ENCODE results near the gene IL13RA2.

IL13RA2 gene, protein sequence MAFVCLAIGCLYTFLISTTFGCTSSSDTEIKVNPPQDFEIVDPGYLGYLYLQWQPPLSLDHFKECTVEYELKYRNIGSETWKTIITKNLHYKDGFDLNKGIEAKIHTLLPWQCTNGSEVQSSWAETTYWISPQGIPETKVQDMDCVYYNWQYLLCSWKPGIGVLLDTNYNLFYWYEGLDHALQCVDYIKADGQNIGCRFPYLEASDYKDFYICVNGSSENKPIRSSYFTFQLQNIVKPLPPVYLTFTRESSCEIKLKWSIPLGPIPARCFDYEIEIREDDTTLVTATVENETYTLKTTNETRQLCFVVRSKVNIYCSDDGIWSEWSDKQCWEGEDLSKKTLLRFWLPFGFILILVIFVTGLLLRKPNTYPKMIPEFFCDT

DNA sequence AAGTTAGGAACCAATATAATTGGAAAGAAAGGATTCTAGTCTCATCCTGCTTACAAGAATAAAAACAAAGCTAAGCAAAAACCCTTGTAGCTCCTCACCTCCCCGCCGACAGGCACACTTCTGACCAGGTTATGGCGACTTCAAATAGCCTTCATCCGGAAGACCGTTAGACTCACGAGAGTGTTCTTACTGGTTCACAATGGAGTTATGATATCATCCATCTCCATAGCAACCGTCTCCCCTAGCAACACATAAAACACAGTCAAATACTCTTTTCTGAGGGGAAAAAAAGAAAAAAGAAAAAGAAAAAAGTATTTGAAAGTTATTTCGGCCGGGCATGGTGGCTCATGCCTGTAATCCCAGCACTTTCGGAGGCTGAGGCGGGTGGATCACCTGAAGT lies at the start of gene IL13RA2:
Gene IL13RA2 (minus strand): TSS at position 162 of the 400 bp plus-strand sequence. CDS start 347 bp downstream, outside the sequence.
- DNase-seq, result no peak

DNA sequence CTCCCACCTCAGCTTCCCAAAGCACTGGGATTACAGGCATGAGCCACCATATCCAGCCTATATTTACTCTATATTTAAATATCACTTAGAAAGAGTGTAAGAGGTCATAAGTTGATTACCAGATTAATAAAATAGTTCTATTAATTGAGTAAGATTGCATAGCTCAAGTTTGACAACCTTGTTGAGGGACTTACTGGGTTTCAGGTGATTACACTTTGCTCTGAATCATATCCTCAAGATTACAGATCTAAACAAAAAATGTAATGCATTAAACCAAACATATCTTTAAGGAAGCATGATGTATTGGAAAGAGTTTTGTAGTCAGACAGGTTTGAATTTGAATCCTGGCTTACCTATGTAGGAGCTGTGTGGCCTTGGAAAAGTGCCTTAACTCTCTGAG lies 47.9 kb upstream of the IL13RA2 start:
- DNase-seq, result no peak

DNA sequence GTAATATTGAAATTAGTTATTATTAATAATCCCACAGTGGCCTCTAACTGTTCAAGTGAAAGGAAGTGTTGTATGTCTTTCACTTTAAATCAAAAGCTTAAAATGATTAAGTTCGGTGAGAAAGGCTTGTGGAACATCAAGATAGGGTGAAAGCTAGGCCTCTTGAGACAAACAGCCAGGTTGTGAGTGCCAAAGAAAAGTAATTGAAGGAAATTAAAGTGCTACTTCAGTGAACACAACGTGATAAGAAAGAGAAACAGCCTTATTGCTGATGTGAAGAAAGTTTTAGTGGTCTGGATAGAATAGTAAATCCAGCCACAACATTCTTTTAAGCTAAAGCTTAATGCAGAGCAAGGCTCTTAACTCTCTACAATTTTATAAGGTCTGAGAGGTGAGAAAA lies 42.6 kb upstream of the IL13RA2 start:
- no peak for DNase-seq

DNA sequence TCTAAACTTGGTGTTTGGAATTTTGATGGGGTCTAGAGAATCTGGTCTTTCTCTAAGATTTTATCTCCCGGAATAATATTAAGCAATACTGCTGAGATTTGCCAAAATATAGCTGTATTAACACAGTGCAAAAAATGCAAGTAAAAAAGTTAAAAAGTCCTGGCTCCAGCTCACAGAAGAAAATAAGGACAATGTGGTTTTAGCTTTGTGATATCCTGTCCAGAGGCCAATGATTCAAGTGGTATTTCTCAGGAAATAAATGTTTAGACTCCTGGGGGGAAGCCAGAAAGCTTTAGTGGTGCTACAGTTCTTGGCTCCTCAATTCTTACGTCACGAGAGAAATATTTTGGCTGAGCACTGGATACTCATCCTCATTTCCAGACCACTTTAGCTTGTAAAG lies 40.9 kb upstream of the IL13RA2 start:
- DNase-seq, result peak; percentile 46

DNA sequence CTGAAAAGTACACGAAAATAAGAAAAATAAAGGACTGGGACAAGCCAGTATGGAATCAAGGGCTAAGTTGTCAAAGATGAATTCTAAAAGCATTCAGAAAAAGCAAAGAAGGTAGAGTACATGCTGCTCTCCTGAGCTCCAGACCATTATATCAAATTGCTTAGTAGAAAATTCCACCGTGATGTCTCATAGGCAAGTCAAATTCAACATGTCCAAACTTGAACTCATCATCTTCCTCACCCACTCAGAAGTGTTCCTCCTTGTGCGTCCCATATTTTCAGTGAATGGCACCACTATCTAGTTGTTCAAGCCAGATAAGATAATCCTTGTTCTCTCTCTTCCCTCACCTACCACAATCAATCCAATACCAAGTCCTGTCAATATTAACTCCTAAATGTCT lies 37.5 kb upstream of the IL13RA2 start:
- no peak for DNase-seq

DNA sequence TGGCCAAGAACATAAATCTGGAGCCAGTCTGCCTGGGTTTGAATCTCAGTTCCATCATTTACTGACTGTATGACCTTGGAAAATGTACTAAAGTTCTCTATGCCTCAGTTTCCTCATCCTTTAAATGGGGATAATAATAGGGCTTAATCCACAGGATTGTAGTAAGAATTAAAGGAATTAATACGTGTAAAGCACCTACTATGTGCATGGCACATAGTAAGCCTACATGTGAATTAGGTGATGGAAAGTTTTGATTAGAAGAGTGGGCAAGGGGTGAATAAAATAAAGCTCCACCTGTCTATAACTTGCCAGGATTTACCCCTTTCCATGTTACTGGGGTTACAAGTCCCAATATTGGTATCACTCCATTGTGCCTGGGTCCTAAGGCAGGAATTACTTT lies 35.8 kb upstream of the IL13RA2 start:
- no peak for DNase-seq

DNA sequence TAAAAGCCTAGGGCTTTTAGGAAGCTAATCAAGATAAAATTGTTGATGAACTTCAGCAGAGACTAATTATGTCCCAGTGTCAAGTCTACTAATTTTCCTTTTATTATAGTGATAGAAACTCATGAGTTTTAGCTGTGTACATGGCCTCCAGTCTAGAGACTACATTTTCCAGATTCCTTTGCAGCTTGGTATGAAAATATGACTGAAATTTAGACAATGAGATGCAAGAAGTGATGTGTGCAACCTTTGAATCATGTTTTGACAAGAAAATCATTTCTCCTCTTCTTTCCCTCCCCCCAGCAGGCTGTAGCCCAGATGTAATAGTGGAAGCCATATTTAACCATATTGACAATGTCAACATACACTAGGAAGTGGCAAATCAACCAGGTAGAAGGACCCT lies 30.3 kb upstream of the IL13RA2 start:
- DNase-seq, result no peak

DNA sequence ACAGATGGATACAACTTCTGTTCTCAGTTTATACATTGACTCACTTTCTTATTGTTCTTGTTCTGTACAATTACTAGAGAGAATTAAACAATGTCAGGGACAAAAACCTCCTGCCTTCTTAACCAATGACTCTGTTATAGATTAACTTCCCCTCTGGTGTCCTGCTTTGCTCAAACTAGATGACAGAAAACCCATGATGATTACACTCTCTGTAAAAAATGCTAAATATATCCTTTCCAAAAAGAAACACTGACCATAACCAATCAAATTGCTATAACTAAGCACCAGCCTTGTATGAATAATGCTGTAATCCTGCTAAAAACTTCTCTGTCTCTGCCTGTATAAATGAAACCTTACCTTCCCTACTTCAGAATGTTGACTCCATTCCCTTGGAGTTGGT lies 29.8 kb upstream of the IL13RA2 start:
- DNase-seq, result no peak

DNA sequence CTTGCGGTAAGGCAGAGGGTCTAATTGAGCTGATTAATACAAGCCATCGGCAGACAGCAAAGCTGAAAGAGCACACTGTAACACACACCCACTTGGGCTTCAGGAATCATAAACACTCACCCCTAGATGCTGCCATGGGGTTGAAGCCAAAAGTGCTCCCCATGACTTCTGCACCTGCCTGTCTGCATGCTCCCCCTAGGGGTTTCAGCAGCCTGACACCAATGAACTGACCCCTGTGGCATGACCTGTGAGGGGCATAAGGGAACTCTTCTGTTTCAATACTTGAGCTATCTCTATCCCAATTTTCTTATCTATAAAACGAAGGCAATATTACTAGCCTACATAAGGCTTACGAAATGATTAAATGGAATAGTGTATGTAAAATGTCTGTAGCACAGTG lies 23.0 kb upstream of the IL13RA2 start:
- DNase-seq, result no peak

DNA sequence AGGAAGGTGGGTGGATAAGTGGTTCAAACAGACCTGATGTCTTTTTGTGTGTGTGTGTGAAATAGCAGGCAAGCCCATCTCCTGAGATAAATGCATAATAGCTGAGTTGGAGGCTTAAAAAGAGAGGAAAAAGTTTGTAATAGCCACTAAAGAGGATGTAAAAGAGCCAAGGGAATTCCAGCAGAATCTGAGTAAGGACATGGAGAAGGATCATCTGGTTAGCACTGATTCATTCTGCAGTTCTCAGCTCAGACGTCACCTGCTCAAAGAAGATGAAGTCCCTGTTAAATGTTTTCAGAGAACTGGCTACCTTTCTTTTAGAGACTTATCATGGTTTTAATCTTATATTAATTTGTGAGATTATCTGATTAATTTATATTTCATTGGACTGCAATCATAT lies 21.0 kb upstream of the IL13RA2 start:
- no peak for DNase-seq

DNA sequence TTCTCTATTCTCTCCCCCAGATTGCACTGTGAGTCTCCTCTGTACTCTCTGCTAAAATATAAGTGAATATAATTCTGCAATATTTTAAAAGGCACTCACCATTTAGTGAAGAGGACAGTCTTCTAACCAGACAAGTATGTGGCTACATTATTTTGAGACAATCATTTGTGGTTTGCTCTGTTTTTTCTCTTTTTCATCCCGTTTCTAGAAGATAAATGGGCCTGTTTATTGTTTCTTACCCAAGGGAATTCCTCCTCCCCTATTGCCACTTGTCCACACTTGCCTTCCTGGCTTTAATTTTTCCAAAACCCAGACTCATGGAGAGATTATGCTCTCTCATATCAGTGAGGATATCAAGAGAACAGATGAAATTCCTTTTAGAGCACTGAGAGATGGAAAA lies 18.6 kb upstream of the IL13RA2 start:
- DNase-seq, result no peak

DNA sequence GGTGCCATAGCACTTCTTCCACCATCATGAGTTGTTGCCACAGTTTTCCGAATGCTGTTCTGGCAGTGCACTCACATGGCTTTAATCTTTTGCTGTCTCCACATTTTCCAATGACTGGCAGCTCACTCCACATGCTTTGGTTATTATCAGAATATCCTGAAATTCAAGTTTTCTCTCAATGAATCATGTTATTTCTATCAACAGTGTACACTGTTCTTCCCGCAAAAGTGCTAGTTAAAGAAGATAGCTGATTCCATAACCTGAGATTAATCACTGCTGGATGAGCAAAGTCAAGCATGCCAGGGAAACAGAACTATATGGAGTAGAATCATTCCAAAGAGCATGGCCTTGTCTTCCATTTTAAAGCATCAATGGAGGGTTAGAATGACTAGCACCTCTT lies 14.6 kb upstream of the IL13RA2 start:
- DNase-seq, result no peak

DNA sequence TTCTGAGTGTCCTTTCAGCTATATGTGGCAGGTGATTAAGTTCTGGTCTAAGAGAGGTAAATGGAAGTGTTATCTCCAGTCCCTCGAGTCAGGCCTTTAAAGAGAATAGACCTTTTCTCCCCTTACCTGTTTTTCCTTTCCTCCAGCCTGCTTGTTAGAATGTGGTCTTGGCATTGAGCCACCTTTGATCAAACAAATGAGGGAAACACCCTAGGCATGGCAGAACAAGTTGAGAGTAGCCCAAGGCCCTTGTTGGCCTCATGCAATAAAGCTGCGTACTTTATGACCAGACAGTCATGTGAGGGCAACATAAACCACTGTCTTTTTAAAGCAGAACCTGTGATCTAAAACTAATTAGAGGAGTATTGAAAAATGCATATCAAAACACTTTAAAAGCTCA lies 13.2 kb upstream of the IL13RA2 start:
- no peak for DNase-seq

DNA sequence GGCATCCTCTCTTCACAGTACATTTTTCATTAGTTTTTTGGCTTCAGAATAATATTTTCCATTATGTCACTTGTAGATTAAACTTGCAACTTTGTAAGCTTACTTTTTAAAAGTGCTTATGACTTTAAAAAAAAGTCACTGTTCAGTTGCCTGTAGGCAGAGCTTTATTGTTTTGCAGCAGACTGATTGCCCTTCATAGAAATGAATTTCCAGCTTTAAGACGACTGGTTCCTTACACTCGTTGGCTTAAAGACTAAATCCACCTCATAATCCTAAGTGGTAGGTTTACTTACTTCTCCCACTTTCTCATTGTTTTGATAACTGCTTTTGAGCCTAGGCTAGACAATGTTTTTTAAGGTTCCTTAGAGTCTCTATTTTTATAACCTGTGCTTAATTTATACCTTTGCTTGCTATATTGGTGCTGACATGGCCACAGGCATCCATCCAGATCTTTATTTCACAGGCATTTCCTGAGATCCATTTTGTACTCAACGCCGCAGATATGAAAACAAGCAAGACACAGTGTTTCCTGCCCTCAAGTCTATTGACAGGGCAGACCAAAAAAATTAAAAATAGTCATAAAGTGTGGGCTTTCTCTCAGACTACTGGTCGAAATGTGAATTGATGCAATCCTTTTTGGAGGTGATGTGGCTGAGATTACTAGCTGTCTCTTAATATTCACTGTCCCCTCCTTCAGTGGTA lies 12.6 kb upstream of the IL13RA2 start:
- DNase-seq, result no peak

DNA sequence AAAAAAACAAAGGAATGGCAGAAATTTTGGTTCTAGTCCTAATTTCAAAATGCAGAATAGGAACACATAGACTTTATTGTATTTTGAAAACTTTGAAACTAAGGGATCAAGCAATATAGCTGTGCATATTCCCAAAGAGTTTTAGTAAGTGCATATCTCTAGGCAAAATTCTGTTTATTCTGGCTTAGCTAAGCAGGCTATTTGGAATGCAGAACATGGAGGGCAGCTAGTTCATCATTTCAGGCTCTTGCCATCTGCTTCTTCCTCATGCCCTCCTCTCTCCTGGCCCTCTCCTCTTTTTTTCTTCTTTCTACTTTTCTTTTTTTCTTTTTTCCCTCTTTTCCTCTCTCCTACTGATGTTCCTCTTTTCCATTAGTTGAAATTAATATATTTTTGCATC lies 12.0 kb upstream of the IL13RA2 start:
- DNase-seq, result no peak

DNA sequence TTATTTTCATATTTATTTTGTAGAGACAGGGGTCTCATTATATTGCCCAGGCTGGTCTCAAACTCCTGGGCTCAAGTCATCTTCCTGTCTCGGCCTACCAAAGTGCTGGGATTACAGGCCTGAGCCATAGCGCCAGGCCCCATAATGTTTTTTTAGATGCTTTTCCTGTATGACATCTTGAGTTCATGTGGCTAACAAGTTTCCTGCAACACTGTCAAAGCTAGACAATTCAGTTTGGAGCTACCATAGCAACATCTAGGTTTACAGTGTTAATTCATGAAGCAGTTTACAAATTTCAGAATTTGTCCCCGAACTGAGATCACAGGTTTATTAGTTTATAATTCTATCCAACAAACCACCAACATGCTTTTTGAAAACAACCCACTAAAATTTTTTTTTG lies 6.4 kb upstream of the IL13RA2 start:
- no peak for DNase-seq

DNA sequence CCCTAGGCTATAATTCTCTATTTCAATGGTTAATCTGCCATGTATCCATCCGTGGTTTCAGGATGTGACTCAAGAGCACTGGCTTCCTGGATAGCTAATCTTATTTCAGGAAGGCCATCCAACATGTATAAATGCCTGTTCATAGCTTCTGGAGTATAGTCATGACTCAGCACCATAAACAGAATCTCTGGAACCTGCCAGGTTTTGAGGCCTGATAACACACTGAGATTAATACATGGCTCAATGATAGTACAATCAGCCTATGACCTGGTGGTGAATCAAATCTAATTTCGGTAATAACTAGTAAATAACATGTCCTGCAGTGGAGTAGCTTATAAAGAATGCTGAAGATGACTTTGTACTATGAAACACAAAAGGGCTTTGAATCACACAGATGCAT lies 5.7 kb upstream of the IL13RA2 start:
- DNase-seq, result no peak

DNA sequence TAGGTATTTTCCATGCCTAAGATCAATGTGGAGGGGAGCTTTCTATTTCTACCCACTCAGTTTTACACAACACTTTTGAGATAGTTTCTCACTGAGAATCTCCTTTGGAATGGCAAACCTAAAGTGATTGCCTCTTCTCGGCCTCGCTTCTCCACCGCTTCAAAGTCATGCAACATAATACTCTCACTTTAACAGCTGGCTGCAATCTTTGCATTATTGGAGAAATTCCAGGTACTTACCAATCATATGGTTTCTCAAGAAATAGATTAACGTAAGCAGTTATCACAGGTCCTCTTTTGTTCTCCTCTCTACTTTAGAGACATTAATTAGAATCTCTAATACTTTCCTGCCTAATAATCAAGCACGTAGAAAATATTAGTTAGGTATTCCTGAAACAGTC lies 3.7 kb upstream of the IL13RA2 start:
- no peak for DNase-seq

DNA sequence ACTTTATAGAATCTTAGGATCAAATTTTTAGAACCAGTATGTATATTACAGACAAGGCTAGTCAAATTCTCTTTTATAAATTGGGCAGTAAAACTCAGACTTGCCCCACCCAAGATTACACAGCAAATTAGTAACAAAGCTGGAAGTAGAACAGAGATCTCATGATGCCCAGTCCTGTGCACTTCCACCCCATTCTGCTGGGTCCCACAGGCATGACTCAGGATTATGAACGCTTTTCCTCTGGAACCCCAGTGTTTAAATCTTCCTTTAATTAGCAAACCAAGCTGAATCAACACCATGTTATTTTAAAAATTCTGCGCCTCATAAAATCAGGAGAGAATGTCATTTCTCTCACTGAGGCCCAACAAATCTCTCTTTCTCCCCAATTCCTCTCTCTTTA lies 1.5 kb upstream of the IL13RA2 start:
- DNase-seq, result no peak

DNA sequence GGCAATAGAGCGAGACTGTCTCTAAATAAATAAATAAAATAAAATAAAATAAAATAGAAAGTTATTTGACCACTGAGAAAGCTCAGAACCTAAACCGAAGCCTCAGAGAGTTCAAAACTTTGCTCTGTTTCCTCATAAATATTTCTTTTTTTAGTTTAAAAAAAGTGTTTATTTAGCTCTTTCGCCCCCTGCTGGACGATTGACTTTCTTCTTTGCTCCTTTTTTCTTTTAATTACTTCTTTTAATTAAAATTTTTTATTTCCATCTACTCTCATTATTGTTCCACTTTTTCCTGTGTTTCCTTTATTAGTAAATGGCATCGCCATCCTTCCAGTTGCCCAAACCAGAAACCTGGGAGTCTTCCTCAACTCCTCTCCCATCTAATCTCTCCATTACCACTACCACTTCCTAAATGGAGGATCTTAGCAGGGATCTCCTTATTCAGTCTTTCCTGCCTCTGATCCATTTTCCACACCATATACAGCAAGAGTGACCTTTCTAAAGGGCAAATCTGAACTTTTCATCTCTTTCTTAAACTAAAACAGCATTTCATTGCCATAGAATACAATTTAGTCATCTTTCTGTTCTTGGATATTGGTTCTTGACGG lies 728 bp upstream of the IL13RA2 start:
- DNase-seq, result no peak

DNA sequence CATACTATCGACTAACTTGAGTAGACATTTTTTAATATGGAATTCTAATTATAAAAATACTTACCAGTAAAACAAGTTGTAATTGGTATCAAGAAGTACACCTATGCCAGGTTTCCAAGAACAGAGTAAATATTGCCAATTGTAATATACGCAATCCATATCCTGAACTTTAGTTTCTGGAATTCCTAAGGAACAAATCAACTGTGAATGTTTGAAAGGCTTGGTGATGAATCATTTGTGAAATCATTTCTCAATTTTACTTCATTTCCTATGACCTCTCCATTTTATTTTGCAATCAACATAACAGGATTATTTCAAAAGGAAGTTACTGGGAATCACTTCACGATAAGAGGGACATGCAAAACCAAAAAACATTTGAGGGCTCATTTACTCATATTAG lies 3.7 kb downstream of the IL13RA2 start:
- no peak for DNase-seq

DNA sequence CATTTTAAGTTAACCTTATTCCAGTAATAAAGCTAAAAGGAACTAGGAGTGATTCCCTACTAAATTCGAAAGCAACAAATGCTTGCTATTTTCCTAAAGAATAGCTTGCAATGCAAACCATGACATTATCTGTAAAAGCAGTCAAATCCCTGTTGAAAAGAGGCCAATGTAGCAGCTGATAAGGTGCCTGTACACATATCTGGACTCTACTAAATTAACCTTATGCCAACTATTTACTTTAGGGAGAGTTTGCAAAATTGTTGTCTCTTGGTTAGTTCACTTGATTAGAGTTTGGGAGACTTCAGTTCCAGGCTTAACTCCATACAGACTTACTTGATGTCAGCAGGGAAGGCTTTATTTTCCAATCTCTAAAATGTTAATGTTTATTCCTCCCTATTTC lies 6.0 kb downstream of the IL13RA2 start:
- DNase-seq, result no peak

DNA sequence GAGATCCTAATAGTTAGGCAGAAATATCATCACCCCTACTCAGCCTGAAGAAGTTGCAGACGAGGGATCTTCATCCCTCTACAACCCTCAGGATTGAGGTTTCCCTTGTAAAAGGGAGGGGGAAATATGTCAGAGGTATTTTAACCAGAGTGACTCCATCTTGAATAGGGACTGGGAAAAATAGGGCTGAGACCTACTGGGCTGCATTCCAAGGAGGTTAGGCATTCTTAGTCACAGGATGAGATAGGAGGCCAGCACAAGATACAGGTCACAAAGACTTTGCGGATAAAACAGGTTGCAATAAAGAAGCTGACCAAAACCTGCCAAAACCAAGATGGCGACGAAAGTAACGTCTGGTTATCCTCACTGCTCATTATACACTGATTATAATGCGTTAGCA lies 17.5 kb downstream of the IL13RA2 start:
- no peak for DNase-seq

DNA sequence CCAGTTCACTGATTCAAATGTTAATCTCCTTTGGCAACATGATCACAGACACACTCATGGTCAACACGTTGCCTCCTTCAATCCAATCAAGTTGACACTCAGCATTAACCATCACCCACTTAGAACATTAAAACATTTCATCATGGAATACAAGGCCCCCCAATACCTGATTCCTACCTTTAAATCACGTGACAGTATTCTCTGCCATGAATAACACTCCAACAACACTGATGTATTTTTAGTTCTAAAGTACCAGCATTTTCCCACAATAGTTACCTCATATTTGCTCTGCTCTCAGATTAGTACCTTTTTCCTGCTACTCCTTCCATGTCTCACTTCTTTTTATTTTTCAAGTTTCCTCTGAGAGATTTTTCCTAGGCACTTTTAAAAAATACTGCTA lies 19.6 kb downstream of the IL13RA2 start:
- no peak for DNase-seq

Data from femur (tissue), 1 donor.